H9 (cell line): ENCODE measurements around the gene HOXA7. TPM values are rescaled to one million over a fixed set of nuclear protein-coding genes. Genes with fewer than 3 reads are reported as not detected.

Source experiments
- DNase-seq: peaks from one replicate; pipeline ENCODE4 v3.0.0-alpha.2; 2017
- H2AFZ ChIP-seq: one replicate; pipeline ENCODE4 v1.6.1; 2013; ENCODE audit warnings: mild to moderate bottlenecking, low read length, control low read depth, moderate library complexity
- H2AK5ac ChIP-seq: 2 replicates; pipeline ENCODE4 v1.6.1; 2013; ENCODE audit warnings: low read length, control low read depth, mixed read lengths; ENCODE audit not compliant: insufficient read length
- H2BK120ac ChIP-seq: one replicate; pipeline ENCODE4 v1.6.1; 2013; ENCODE audit warnings: low read depth, mild to moderate bottlenecking, low read length, control low read depth, inconsistent platforms; ENCODE audit not compliant: poor library complexity, severe bottlenecking
- H2BK12ac ChIP-seq: 2 replicates; pipeline ENCODE4 v1.6.1; 2013; ENCODE audit warnings: low read length, control low read depth, mixed read lengths, low read depth; ENCODE audit not compliant: insufficient read length
- H2BK15ac ChIP-seq: 2 replicates; pipeline ENCODE4 v1.6.1; 2013; ENCODE audit warnings: low read depth, low read length, control low read depth
- H2BK20ac ChIP-seq: one replicate; pipeline ENCODE4 v1.6.1; 2013; ENCODE audit warnings: low read depth, mild to moderate bottlenecking, low read length, control low read depth, inconsistent platforms; ENCODE audit not compliant: poor library complexity, severe bottlenecking
- H2BK5ac ChIP-seq: 2 replicates; pipeline ENCODE4 v1.6.1; 2013; ENCODE audit warnings: low read length, control low read depth, mixed read lengths; ENCODE audit not compliant: insufficient read length
- H3K14ac ChIP-seq: 2 replicates; pipeline ENCODE4 v1.6.1; 2013; ENCODE audit warnings: low read length, control low read depth; ENCODE audit not compliant: insufficient read depth
- H3K18ac ChIP-seq: 2 replicates; pipeline ENCODE4 v1.6.1; 2013; ENCODE audit warnings: low read depth, mild to moderate bottlenecking, mixed read lengths, low read length, control low read depth; ENCODE audit not compliant: insufficient read length
- H3K23ac ChIP-seq: 2 replicates; pipeline ENCODE4 v1.6.1; 2013; ENCODE audit warnings: low read length, control low read depth, mixed read lengths, low read depth; ENCODE audit not compliant: insufficient read length
- H3K23me2 ChIP-seq: 2 replicates; pipeline ENCODE4 v1.6.1; 2013; ENCODE audit warnings: low read depth, mild to moderate bottlenecking, mixed read lengths, low read length, control low read depth; ENCODE audit not compliant: insufficient read length, poor library complexity, severe bottlenecking
- H3K27ac ChIP-seq: 2 replicates; pipeline ENCODE4 v1.5.1; 2013; ENCODE audit warnings: low read length, control low read depth, mixed read lengths, low read depth; ENCODE audit not compliant: insufficient read length
- H3K27me3 ChIP-seq: 2 replicates; pipeline ENCODE4 v1.6.1; 2013; ENCODE audit warnings: low read length, control low read depth, inconsistent platforms; ENCODE audit not compliant: insufficient read depth
- H3K4ac ChIP-seq: 2 replicates; pipeline ENCODE4 v1.6.1; 2013; ENCODE audit warnings: low read depth, mild to moderate bottlenecking, control low read depth, inconsistent platforms, low read length, moderate library complexity
- H3K4me1 ChIP-seq: 2 replicates; pipeline ENCODE4 v1.6.1; 2013; ENCODE audit warnings: low read length, control low read depth, inconsistent platforms; ENCODE audit not compliant: insufficient read depth
- H3K4me2 ChIP-seq: 2 replicates; pipeline ENCODE4 v1.6.1; 2013; ENCODE audit warnings: low read length, control low read depth, mixed read lengths; ENCODE audit not compliant: insufficient read length, insufficient read depth
- H3K56ac ChIP-seq: 2 replicates; pipeline ENCODE4 v1.6.1; 2013; ENCODE audit warnings: low read depth, mild to moderate bottlenecking, mixed read lengths, low read length, control low read depth; ENCODE audit not compliant: insufficient read length
- H3K79me1 ChIP-seq: 2 replicates; pipeline ENCODE4 v1.6.1; 2013; ENCODE audit warnings: low read depth, mild to moderate bottlenecking, moderate library complexity, low read length, control low read depth, inconsistent platforms; ENCODE audit not compliant: insufficient read depth, poor library complexity, severe bottlenecking
- H3K79me2 ChIP-seq: 2 replicates; pipeline ENCODE4 v1.6.1; 2013; ENCODE audit warnings: low read length, control low read depth, inconsistent platforms; ENCODE audit not compliant: insufficient read depth
- H3K9ac ChIP-seq: 2 replicates; pipeline ENCODE4 v1.6.1; 2013; ENCODE audit warnings: low read length, control low read depth, mixed read lengths; ENCODE audit not compliant: insufficient read length; ENCODE audit errors: extremely low read depth
- H3K9me3 ChIP-seq: one replicate; pipeline ENCODE4 v1.6.1; 2013; ENCODE audit warnings: low read depth, low read length, inconsistent platforms; ENCODE audit not compliant: control insufficient read depth
- H3T11ph ChIP-seq: one replicate; pipeline ENCODE4 v1.6.1; 2013; ENCODE audit warnings: mild to moderate bottlenecking, low read length, control low read depth, inconsistent platforms
- H4K20me1 ChIP-seq: one replicate; pipeline ENCODE4 v1.6.1; 2013; ENCODE audit not compliant: control insufficient read depth, insufficient read length, insufficient read depth
- H4K5ac ChIP-seq: 2 replicates; pipeline ENCODE4 v1.6.1; 2013; ENCODE audit warnings: low read depth, mild to moderate bottlenecking, mixed read lengths, low read length, control low read depth; ENCODE audit not compliant: insufficient read length
- H4K8ac ChIP-seq: replicated peaks from 2 replicates; pipeline ENCODE4 v1.6.1; 2013; ENCODE audit warnings: low read length, control low read depth, mixed read lengths, low read depth; ENCODE audit not compliant: insufficient read length
- H4K91ac ChIP-seq: 2 replicates; pipeline ENCODE4 v1.6.1; 2013; ENCODE audit warnings: low read depth, mild to moderate bottlenecking, moderate library complexity, mixed read lengths, low read length, control low read depth; ENCODE audit not compliant: insufficient read length
- H3K27ac Mint-ChIP-seq, 3 experiments: 2 replicates in 2 of 3; 3 replicates in 1 of 3; pipeline ENCODE4 v1.8.0; 2020 to 2021; ENCODE audit warnings: mixed read lengths in 3 of 3, mild to moderate bottlenecking in 1 of 3, moderate library complexity in 1 of 3
- H3K27me3 Mint-ChIP-seq: 2 replicates; pipeline ENCODE4 v1.8.0; 2021; ENCODE audit warnings: low read depth, mild to moderate bottlenecking, moderate library complexity, mixed read lengths
- H3K36me3 Mint-ChIP-seq, 3 experiments: 2 replicates in 2 of 3; 3 replicates in 1 of 3; pipeline ENCODE4 v1.8.0; 2020 to 2021; ENCODE audit warnings: low read depth in 3 of 3, mixed read lengths in 3 of 3; ENCODE audit not compliant: insufficient read depth in 1 of 3
- H3K4me1 Mint-ChIP-seq, 2 experiments: 2 replicates each; pipeline ENCODE4 v1.8.0; 2020; ENCODE audit warnings: mixed read lengths in 2 of 2
- H3K4me3 Mint-ChIP-seq, 2 experiments: 2 replicates in 1 of 2; 3 replicates in 1 of 2; pipeline ENCODE4 v1.8.0; 2020 to 2021; ENCODE audit warnings: mild to moderate bottlenecking in 2 of 2, mixed read lengths in 2 of 2, moderate library complexity in 1 of 2
- H3K9me3 Mint-ChIP-seq, 2 experiments: 2 replicates in 1 of 2; 3 replicates in 1 of 2; pipeline ENCODE4 v1.8.0; 2020; ENCODE audit warnings: mild to moderate bottlenecking in 2 of 2, mixed read lengths in 2 of 2, moderate library complexity in 1 of 2
- CTCF ChIP-seq: fragments of 200-600 bp; sonication (generic); conservative IDR thresholded peaks from 3 replicates; pipeline ENCODE4 v1.8.0; 2021; ENCODE audit warnings: antibody characterized with exemption, mild to moderate bottlenecking
- WGBS: extraction: QIAGEN DNeasy Blood & Tissue Kit; methylation state at CpG from one replicate; pipeline ENCODE4 v1.1.7; 2013; ENCODE audit warnings: missing lambda C conversion rate, low lambda C conversion rate, mixed read lengths; ENCODE audit not compliant: insufficient read length; ENCODE audit errors: extremely low coverage; 5-methylcytosine and 5-hydroxymethylcytosine counted together
- total RNA-seq: library from RNA; stranded (reverse); gene quantifications from 2 replicates; pipeline ENCODE4 v1.2.1, GENCODE V29; 2021

The HOXA7 gene
- total RNA-seq, 1 experiment from 2014 or later = not detected

- Mint-ChIP-seq H3K4me1 (peaks cover 10 to 22% of the 10 kb centered on the region in 2 experiments), H3K4me3 (peak overlapping the region; percentile 36 to 70; a peak in 3 of 5 replicates), H3K27ac (no peak overlapping the region), H3K36me3 (no peaks in the 10 kb centered on the region; a peak in 1 of 7 replicates), H3K27me3 (peaks cover 100% of the 10 kb centered on the region), H3K9me3 (peaks cover 0 to 7% of the 10 kb centered on the region in 2 experiments; a peak in 4 of 5 replicates)
- no peak overlapping the region for H2AFZ ChIP-seq
- peaks cover 2% of the 10 kb centered on the region for H4K20me1 ChIP-seq
- H3K14ac ChIP-seq = no peak overlapping the region
- peaks cover 3% of the 10 kb centered on the region for H3K23me2 ChIP-seq
- H3T11ph ChIP-seq = no peak overlapping the region
- H4K8ac ChIP-seq = no peak overlapping the region
- no peak overlapping the region for H2BK5ac ChIP-seq
- WGBS = no CpG with 5 or more reads among the region's 41 CpGs
- no peak overlapping the region for H3K4ac ChIP-seq
- TF ChIP-seq CTCF = no peak
- no peaks in the 10 kb centered on the region for H3K79me1 ChIP-seq
- no peak overlapping the region for H3K4me2 ChIP-seq
- H2BK15ac ChIP-seq = no peak overlapping the region
- H3K9me3 ChIP-seq = no peaks in the 10 kb centered on the region
- no peak overlapping the region for H3K27ac ChIP-seq
- no peak overlapping the region for H3K9ac ChIP-seq
- no peak overlapping the region for H4K91ac ChIP-seq
- no peak overlapping the region for H3K23ac ChIP-seq
- no peak overlapping the region for H2AK5ac ChIP-seq
- H2BK20ac ChIP-seq = no peak overlapping the region
- H3K18ac ChIP-seq = no peak overlapping the region
- H3K4me1 ChIP-seq = no peaks in the 10 kb centered on the region
- no peak overlapping the region for H4K5ac ChIP-seq
- H3K27me3 ChIP-seq = peaks cover 100% of the 10 kb centered on the region
- no peaks in the 10 kb centered on the region for H3K79me2 ChIP-seq
- no peak overlapping the region for H3K56ac ChIP-seq
- no peak overlapping the region for H2BK120ac ChIP-seq
- no peak overlapping the region for H2BK12ac ChIP-seq
- peak; percentile 86 for DNase-seq
These were observed 47.9 kb downstream of the HOXA7 start for GRCh38 chr7:27108390-27109127.
